CD4-positive, CD25-positive, alpha-beta regulatory T cell (primary cell): ENCODE measurements around the gene GARNL3. TPM values are rescaled to one million over a fixed set of nuclear protein-coding genes. Genes with fewer than 3 reads are reported as not detected.

Experiments
- ATAC-seq, 2 donors: fragments of 150-1000 bp; cut with Tn5 transposase; one replicate each; pipeline ENCODE4 v1.10.0; 2021; ENCODE audit warnings: low read depth in 2 of 2, moderate number of reproducible peaks in 2 of 2, moderate library complexity in 1 of 2
- DNase-seq, 3 donors: peaks; one replicate each; pipeline versions ENCODE4 v3.0.0 to v3.0.0-alpha.2; 2012 to 2022; ENCODE audit warnings: mixed read lengths in 1 of 3
- H3K27ac ChIP-seq: one replicate; pipeline ENCODE4 v1.7.0; 2013; ENCODE audit warnings: mild to moderate bottlenecking, low read length; ENCODE audit not compliant: insufficient read depth, poor library complexity, severe bottlenecking
- H3K27me3 ChIP-seq: one replicate; pipeline ENCODE4 v1.7.0; 2013; ENCODE audit warnings: low read length; ENCODE audit not compliant: control insufficient read depth, insufficient read depth
- H3K36me3 ChIP-seq: one replicate; pipeline ENCODE4 v1.7.0; 2013; ENCODE audit warnings: mild to moderate bottlenecking, low read length, moderate library complexity; ENCODE audit not compliant: control insufficient read depth, insufficient read depth
- H3K4me1 ChIP-seq: 2 replicates; pipeline ENCODE4 v1.7.0; 2013; ENCODE audit warnings: mild to moderate bottlenecking, low read length; ENCODE audit not compliant: insufficient read depth, control insufficient read depth, poor library complexity, severe bottlenecking
- H3K4me3 ChIP-seq: one replicate; pipeline ENCODE4 v1.7.0; 2013; ENCODE audit warnings: low read depth, mild to moderate bottlenecking, low read length, moderate library complexity
- H3K9me3 ChIP-seq, 2 experiments: 1 replicate in 1 of 2; 2 replicates in 1 of 2; pipeline ENCODE4 v1.7.0; 2013; ENCODE audit warnings: low read length in 2 of 2, mild to moderate bottlenecking in 1 of 2, moderate library complexity in 1 of 2; ENCODE audit not compliant: control insufficient read depth in 2 of 2
- H3K27ac Mint-ChIP-seq, 3 donors: one replicate each; pipeline ENCODE4 v1.8.0; 2020 to 2022; ENCODE audit warnings: mild to moderate bottlenecking in 3 of 3, mixed read lengths in 3 of 3, moderate library complexity in 2 of 3
- H3K27me3 Mint-ChIP-seq: one replicate; pipeline ENCODE4 v1.8.0; 2022; ENCODE audit warnings: mild to moderate bottlenecking, mixed read lengths
- H3K36me3 Mint-ChIP-seq: one replicate; pipeline ENCODE4 v1.8.0; 2020; ENCODE audit warnings: mixed read lengths
- H3K4me1 Mint-ChIP-seq, 4 donors: one replicate each; pipeline ENCODE4 v1.8.0; 2020 to 2022; ENCODE audit warnings: mixed read lengths in 4 of 4, mild to moderate bottlenecking in 1 of 4
- H3K4me3 Mint-ChIP-seq, 4 donors: one replicate each; pipeline ENCODE4 v1.8.0; 2020 to 2022; ENCODE audit warnings: mild to moderate bottlenecking in 4 of 4, mixed read lengths in 4 of 4, moderate library complexity in 3 of 4
- H3K9me3 Mint-ChIP-seq, 7 donors: one replicate each; pipeline ENCODE4 v1.8.0; 2020 to 2022; ENCODE audit warnings: mixed read lengths in 7 of 7, mild to moderate bottlenecking in 3 of 7, moderate library complexity in 2 of 7
- polyA plus RNA-seq, 4 donors: library from polyadenylated mRNA; unstranded; fragments of 300-500 nt; fragmentation: Illumina TruSeq; gene quantifications; one replicate each; pipeline ENCODE4 v1.2.3, GENCODE V29; 2021
- total RNA-seq: library from RNA; stranded (reverse); gene quantifications from one replicate; pipeline ENCODE4 v1.2.3, GENCODE V29; 2022

The GARNL3 gene
- 4.3 TPM for total RNA-seq
- under 1 TPM in 2 of 4 donors, not detected in 2; 0.69 to 0.99 TPM for polyA plus RNA-seq

- Histone ChIP-seq H3K4me3 (no peak within 1 kb of the TSS), H3K36me3 (no peaks in the 10 kb centered on the region), H3K9me3 (no peaks in the 10 kb centered on the region), H3K27me3 (no peaks in the 10 kb centered on the region), H3K27ac (no peak within 1 kb of the TSS), H3K4me1 (no peaks in the 10 kb centered on the region)
- no peaks in the 10 kb centered on the region for H3K9me3 Mint-ChIP-seq
- peaks cover 4% of the 10 kb centered on the region for H3K36me3 Mint-ChIP-seq
- ATAC-seq (no peak), DNase-seq (no peak)
- peaks cover 6% of the 10 kb centered on the region for H3K27me3 Mint-ChIP-seq
- H3K4me3 Mint-ChIP-seq: no peak within 1 kb of the TSS
- H3K4me1 Mint-ChIP-seq: no peaks in the 10 kb centered on the region
- H3K27ac Mint-ChIP-seq: no peak within 1 kb of the TSS
Measured at GRCh38 chr9:127264462-127265219, at the start of gene GARNL3. TSS of gene GARNL3 (plus strand) at chr9:127264774. CDS start at chr9:127264878, 104 bp downstream.

GRCh38 chr9:127215268-127216209, 49.0 kb upstream of the GARNL3 start:
- no peak overlapping the region for H3K4me3 Mint-ChIP-seq
- H3K9me3 ChIP-seq: no peaks in the 10 kb centered on the region
- no peak overlapping the region for H3K27ac Mint-ChIP-seq
- H3K4me1 Mint-ChIP-seq: peaks cover 0 to 4% (median 2%) of the 10 kb centered on the region in 4 donors
- no peak for DNase-seq
- H3K27me3 Mint-ChIP-seq: peaks cover 9% of the 10 kb centered on the region
- H3K27me3 ChIP-seq: no peaks in the 10 kb centered on the region
- no peak for ATAC-seq
- H3K9me3 Mint-ChIP-seq: no peaks in the 10 kb centered on the region
- no peaks in the 10 kb centered on the region for H3K36me3 ChIP-seq
- H3K36me3 Mint-ChIP-seq: no peaks in the 10 kb centered on the region
- no peak overlapping the region for H3K4me3 ChIP-seq
- H3K27ac ChIP-seq: no peak overlapping the region
- no peaks in the 10 kb centered on the region for H3K4me1 ChIP-seq

GRCh38 chr9:127216210-127216887, 48.2 kb upstream of the GARNL3 start:
- Mint-ChIP-seq H3K27me3 (peaks cover 12% of the 10 kb centered on the region), H3K4me3 (no peak overlapping the region), H3K27ac (no peak overlapping the region), H3K9me3 (no peaks in the 10 kb centered on the region), H3K4me1 (peaks cover 0 to 8% (median 4%) of the 10 kb centered on the region in 4 donors), H3K36me3 (no peaks in the 10 kb centered on the region)
- H3K9me3 ChIP-seq: no peaks in the 10 kb centered on the region
- H3K4me1 ChIP-seq: peaks cover under 1% of the 10 kb centered on the region
- H3K27ac ChIP-seq: no peak overlapping the region
- H3K36me3 ChIP-seq: no peaks in the 10 kb centered on the region
- H3K27me3 ChIP-seq: no peaks in the 10 kb centered on the region
- H3K4me3 ChIP-seq: no peak overlapping the region
- DNase-seq: no peak
- no peak for ATAC-seq

GRCh38 chr9:127216888-127217217, 47.7 kb upstream of the GARNL3 start:
- DNase-seq (no peak), ATAC-seq (no peak)
- no peaks in the 10 kb centered on the region for H3K9me3 Mint-ChIP-seq
- H3K36me3 Mint-ChIP-seq: no peaks in the 10 kb centered on the region
- Histone ChIP-seq H3K27ac (no peak overlapping the region), H3K36me3 (no peaks in the 10 kb centered on the region), H3K9me3 (no peaks in the 10 kb centered on the region), H3K4me3 (no peak overlapping the region), H3K4me1 (peaks cover 6% of the 10 kb centered on the region), H3K27me3 (no peaks in the 10 kb centered on the region)
- no peak overlapping the region for H3K27ac Mint-ChIP-seq
- peaks cover 13% of the 10 kb centered on the region for H3K27me3 Mint-ChIP-seq
- no peak overlapping the region for H3K4me3 Mint-ChIP-seq
- H3K4me1 Mint-ChIP-seq: peaks cover 0 to 10% (median 8%) of the 10 kb centered on the region in 4 donors

GRCh38 chr9:127218818-127219217, 45.8 kb upstream of the GARNL3 start:
- ATAC-seq: no peak
- DNase-seq: no peak
- Histone ChIP-seq H3K9me3 (no peaks in the 10 kb centered on the region), H3K27ac (no peak overlapping the region), H3K36me3 (no peaks in the 10 kb centered on the region), H3K4me1 (peaks cover 14% of the 10 kb centered on the region), H3K4me3 (no peak overlapping the region), H3K27me3 (no peaks in the 10 kb centered on the region)
- Mint-ChIP-seq H3K4me1 (peaks cover 5 to 29% (median 14%) of the 10 kb centered on the region in 4 donors), H3K9me3 (no peaks in the 10 kb centered on the region), H3K27ac (no peak overlapping the region), H3K36me3 (no peaks in the 10 kb centered on the region), H3K4me3 (no peak overlapping the region), H3K27me3 (peaks cover 13% of the 10 kb centered on the region)

GRCh38 chr9:127219520-127219919, 45.1 kb upstream of the GARNL3 start:
- H3K4me1 Mint-ChIP-seq: peaks cover 10 to 32% (median 14%) of the 10 kb centered on the region in 4 donors
- H3K27me3 ChIP-seq: no peaks in the 10 kb centered on the region
- H3K9me3 Mint-ChIP-seq: no peaks in the 10 kb centered on the region
- no peak overlapping the region for H3K27ac ChIP-seq
- no peak for DNase-seq
- H3K4me1 ChIP-seq: peaks cover 20% of the 10 kb centered on the region
- peaks cover 12% of the 10 kb centered on the region for H3K27me3 Mint-ChIP-seq
- no peak overlapping the region for H3K27ac Mint-ChIP-seq
- H3K36me3 Mint-ChIP-seq: no peaks in the 10 kb centered on the region
- H3K36me3 ChIP-seq: no peaks in the 10 kb centered on the region
- no peak overlapping the region for H3K4me3 Mint-ChIP-seq
- H3K4me3 ChIP-seq: no peak overlapping the region
- H3K9me3 ChIP-seq: no peaks in the 10 kb centered on the region
- ATAC-seq: no peak

- DNase-seq: peak in 1 of 3 donors; percentile 30
- Histone ChIP-seq H3K4me3 (no peak overlapping the region), H3K27ac (no peak overlapping the region), H3K27me3 (no peaks in the 10 kb centered on the region), H3K4me1 (peaks cover 35% of the 10 kb centered on the region), H3K9me3 (no peaks in the 10 kb centered on the region), H3K36me3 (no peaks in the 10 kb centered on the region)
- ATAC-seq: no peak
- Mint-ChIP-seq H3K27me3 (peaks cover 18% of the 10 kb centered on the region), H3K9me3 (no peaks in the 10 kb centered on the region), H3K36me3 (no peaks in the 10 kb centered on the region), H3K27ac (peak overlapping the region; percentile 3 to 71 (median 49)), H3K4me3 (peak overlapping the region in 2 of 4 donors; percentile 1 to 98), H3K4me1 (peaks cover 13 to 41% (median 18%) of the 10 kb centered on the region in 4 donors)
Measured at GRCh38 chr9:127221695-127222094, 42.9 kb upstream of the GARNL3 start.
